WI38 (cell line): ENCODE measurements around the gene OR10A5.
"Not testable (repeated sequence)": the region's sequence is repeated elsewhere in the genome, so short reads cannot be mapped to it uniquely, and the experiment has no call there.

Experiments
- H3K4me3 ChIP-seq: 2 replicates; pipeline ENCODE4 v1.5.1; 2011; ENCODE audit warnings: low read depth, mild to moderate bottlenecking, control low read depth, low read length
- TF ChIP-seq, protein P1 (sequence below): IDR thresholded peaks from 2 replicates; pipeline ENCODE4 v1.5.1; 2012; ENCODE audit warnings: low read depth, mild to moderate bottlenecking, control low read depth, low read length

OR10A5 gene

DNA sequence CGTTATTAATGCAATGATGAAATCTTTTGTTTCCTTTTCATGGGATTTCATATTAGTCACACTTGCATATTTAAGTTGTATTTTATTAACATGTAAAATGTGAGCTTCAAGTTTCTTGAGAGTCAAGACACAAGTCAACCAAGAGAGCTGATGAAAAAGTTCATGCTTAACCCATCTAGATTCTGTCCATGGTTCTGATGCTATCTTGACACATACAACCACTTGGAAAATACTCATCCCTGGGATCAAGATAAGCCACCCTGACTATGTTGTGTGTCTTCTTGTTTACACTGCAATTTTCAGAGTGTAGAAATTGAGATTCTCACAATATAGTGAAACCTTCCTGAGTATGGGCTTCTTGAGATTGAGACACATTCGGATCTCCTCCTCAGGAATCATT, 30.3 kb downstream of the OR10A5 start:
- no peak overlapping the region for H3K4me3 ChIP-seq
- TF ChIP-seq, protein P1, sequence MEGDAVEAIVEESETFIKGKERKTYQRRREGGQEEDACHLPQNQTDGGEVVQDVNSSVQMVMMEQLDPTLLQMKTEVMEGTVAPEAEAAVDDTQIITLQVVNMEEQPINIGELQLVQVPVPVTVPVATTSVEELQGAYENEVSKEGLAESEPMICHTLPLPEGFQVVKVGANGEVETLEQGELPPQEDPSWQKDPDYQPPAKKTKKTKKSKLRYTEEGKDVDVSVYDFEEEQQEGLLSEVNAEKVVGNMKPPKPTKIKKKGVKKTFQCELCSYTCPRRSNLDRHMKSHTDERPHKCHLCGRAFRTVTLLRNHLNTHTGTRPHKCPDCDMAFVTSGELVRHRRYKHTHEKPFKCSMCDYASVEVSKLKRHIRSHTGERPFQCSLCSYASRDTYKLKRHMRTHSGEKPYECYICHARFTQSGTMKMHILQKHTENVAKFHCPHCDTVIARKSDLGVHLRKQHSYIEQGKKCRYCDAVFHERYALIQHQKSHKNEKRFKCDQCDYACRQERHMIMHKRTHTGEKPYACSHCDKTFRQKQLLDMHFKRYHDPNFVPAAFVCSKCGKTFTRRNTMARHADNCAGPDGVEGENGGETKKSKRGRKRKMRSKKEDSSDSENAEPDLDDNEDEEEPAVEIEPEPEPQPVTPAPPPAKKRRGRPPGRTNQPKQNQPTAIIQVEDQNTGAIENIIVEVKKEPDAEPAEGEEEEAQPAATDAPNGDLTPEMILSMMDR: no peak

DNA sequence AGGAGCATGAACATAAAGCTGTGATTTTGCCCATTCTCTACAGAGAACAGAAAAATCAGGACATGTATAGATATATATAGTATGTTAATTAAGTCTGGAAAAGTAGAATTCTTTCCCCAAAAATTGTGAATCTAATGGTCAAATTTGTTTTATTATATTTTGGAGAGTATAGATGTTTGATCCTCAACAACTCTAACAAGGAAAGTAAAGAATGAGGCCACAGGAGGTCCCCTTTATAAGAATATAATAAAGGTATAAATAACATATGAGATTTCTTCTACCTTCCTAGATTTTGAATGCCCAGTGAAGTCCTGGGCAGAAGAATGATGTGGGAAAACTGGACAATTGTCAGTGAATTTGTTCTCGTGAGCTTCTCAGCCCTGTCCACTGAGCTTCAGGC, 30.8 kb downstream of the OR10A5 start, which contains the start of gene OR10A4:
Gene OR10A4, plus strand, starts transcription at position 301 of the 400 bp plus-strand sequence. Its CDS starts 23 bp downstream, at position 324.
- no peak within 1 kb of the TSS for H3K4me3 ChIP-seq
- TF ChIP-seq, protein P1: no peak

DNA sequence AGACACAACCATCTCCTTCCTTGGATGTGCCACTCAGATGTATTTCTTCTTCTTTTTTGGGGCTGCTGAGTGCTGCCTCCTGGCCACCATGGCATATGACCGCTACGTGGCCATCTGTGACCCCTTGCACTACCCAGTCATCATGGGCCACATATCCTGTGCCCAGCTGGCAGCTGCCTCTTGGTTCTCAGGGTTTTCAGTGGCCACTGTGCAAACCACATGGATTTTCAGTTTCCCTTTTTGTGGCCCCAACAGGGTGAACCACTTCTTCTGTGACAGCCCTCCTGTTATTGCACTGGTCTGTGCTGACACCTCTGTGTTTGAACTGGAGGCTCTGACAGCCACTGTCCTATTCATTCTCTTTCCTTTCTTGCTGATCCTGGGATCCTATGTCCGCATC, 31.4 kb downstream of the OR10A5 start:
- TF ChIP-seq, protein P1: no peak

DNA sequence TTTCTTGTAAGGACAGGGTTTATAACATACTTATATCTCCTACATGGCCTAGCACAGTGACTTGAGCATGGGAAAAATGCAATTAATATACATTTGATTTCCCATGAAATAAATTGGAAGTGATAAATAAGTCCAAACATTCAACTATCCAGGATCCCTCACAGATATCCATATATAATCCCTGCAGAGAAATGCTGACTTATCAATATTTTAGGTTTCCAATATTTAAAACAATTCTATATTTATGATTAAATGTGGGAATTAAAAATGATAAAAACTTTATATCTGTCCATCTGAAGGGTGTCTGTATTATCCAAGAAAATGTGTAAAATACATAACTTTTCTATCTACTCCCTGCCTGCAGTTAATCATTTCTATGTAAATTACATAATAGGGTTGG, 37.3 kb downstream of the OR10A5 start:
- H3K4me3 ChIP-seq: no peak overlapping the region
- TF ChIP-seq, protein P1: no peak

More for the DNA sequence above, 31.4 kb downstream of the OR10A5 start:
- no peak overlapping the region for H3K4me3 ChIP-seq

DNA sequence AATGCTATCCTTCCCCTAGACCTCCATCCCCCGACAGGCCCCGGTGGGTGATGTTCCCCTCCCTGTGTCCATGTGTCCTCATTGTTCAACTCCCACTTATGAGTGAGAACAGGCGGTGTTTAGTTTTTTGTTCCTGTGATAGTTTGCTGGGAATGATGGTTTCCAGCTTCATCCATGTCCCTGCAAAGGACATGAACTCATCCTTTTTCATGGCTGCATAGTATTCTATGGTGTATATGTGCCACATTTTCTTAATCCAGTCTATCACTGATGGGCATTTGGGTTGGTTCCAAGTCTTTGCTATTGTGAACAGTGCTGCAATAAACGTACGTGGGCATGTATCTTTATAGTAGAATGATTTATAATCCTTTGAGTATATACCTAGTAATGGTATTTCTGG, 42.2 kb downstream of the OR10A5 start:
- H3K4me3 ChIP-seq: not testable (repeated sequence)

DNA sequence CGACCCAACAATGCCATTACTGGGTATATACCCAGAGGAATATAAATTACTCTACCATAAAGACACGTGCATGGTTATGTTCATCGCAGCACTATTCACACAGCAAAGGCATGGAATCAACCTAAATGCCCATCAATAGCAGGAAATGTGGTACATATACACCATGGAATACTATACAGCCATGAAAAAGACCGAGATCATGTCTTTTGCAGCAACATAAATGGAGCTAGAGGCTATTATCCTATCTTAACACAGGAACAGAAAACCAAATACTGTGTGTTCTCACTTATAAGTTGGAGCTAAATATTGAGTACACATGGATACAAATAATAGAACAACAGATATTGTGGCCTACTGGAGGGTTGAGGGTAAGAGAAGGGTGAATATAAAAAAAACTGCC, 43.3 kb downstream of the OR10A5 start:
- H3K4me3 ChIP-seq: no peak overlapping the region
- TF ChIP-seq, protein P1: no peak

DNA sequence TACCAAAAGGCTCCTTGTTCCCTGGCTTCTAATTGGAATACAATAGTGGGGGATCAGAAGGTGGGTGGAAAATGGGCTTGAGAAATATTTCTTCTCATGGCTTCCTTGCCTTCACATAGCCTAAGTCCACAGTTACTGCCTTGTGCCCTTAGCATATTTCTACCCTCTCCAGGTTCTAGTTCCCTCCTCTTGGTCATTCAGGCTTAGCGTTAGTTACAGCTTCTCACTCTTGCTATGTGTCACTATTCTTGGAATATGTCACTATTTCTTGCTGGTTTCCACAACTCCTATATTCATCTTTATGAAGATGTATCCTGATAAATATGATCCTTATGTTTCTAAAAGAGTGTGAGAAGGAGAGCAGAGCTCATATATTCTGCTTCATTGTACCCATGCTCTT, 44.4 kb downstream of the OR10A5 start:
- H3K4me3 ChIP-seq: no peak overlapping the region
- TF ChIP-seq, protein P1: no peak

DNA sequence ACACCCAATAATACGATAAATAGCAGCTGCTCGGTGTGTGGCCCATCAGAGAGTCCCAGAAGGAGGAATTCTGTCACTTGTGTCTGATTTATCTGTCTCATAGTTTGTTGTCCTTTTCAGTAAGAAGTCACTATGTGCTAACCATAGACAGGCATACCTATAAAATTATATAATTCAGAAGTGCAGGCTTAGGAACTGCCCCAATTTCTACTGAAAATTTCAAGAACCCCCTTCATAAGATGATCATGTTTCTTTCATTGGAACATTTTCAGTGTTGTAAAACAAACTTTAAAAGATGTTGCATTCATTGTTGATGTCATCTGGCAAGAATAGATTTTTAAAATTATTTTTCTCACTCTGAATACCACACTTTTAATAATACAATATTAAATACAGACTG, 46.9 kb downstream of the OR10A5 start, which contains the start of gene OR2D2:
Gene OR2D2, minus strand, starts transcription at position 101 of the 400 bp plus-strand sequence. Its CDS starts 0 bp downstream, at position 101.
- H3K4me3 ChIP-seq: no peak within 1 kb of the TSS
- TF ChIP-seq, protein P1: no peak
